Endodermal cell (in vitro differentiated cells): ENCODE measurements around the gene LCN6. TPM values are rescaled to one million over a fixed set of nuclear protein-coding genes. Genes with fewer than 3 reads are reported as not detected.

Experiments
- DNase-seq: peaks from one replicate; pipeline ENCODE4 v3.0.0-alpha.2; 2017
- H3K27ac ChIP-seq: 2 replicates; pipeline ENCODE4 v1.5.1; 2013; ENCODE audit warnings: mild to moderate bottlenecking, low read depth, low read length, moderate library complexity
- H3K27me3 ChIP-seq: 2 replicates; pipeline ENCODE4 v1.6.1; 2013; ENCODE audit warnings: mild to moderate bottlenecking, low read length, moderate library complexity; ENCODE audit not compliant: insufficient read depth, control insufficient read depth, poor library complexity, severe bottlenecking
- H3K36me3 ChIP-seq: 2 replicates; pipeline ENCODE4 v1.7.0; 2013; ENCODE audit warnings: mild to moderate bottlenecking, low read length, moderate library complexity; ENCODE audit not compliant: control insufficient read depth, insufficient read depth
- H3K4me1 ChIP-seq: one replicate; pipeline ENCODE4 v1.7.0; 2013; ENCODE audit warnings: low read length; ENCODE audit not compliant: control insufficient read depth, insufficient read depth
- H3K4me3 ChIP-seq: 2 replicates; pipeline ENCODE4 v1.5.1; 2013; ENCODE audit warnings: mild to moderate bottlenecking, low read length, moderate library complexity
- H3K9ac ChIP-seq: 2 replicates; pipeline ENCODE4 v1.6.1; 2013; ENCODE audit warnings: mild to moderate bottlenecking, low read length, moderate library complexity; ENCODE audit not compliant: poor library complexity, severe bottlenecking; ENCODE audit errors: extremely low read depth
- H3K9me3 ChIP-seq: 2 replicates; pipeline ENCODE4 v1.6.1; 2013; ENCODE audit warnings: mild to moderate bottlenecking, low read length, moderate library complexity; ENCODE audit not compliant: control insufficient read depth
- H3K27ac Mint-ChIP-seq: 2 replicates; pipeline ENCODE4 v1.8.0; 2020; ENCODE audit warnings: mixed read lengths
- H3K27me3 Mint-ChIP-seq: 2 replicates; pipeline ENCODE4 v1.8.0; 2021; ENCODE audit warnings: mild to moderate bottlenecking, mixed read lengths; ENCODE audit not compliant: insufficient read depth
- H3K36me3 Mint-ChIP-seq: 2 replicates; pipeline ENCODE4 v1.8.0; 2020; ENCODE audit warnings: low read depth, mixed read lengths
- H3K4me1 Mint-ChIP-seq: 2 replicates; pipeline ENCODE4 v1.8.0; 2020; ENCODE audit warnings: mixed read lengths
- H3K4me3 Mint-ChIP-seq: 2 replicates; pipeline ENCODE4 v1.8.0; 2020; ENCODE audit warnings: mild to moderate bottlenecking, moderate library complexity, mixed read lengths
- H3K9me3 Mint-ChIP-seq: 2 replicates; pipeline ENCODE4 v1.8.0; 2020; ENCODE audit warnings: mild to moderate bottlenecking, mixed read lengths
- CTCF ChIP-seq: fragments of 200-600 bp; sonication (generic); conservative IDR thresholded peaks from 2 replicates; pipeline ENCODE4 v1.5.0; 2021; ENCODE audit warnings: antibody characterized with exemption, mild to moderate bottlenecking
- WGBS, 2 experiments: methylation state at CpG; one replicate each; pipeline versions ENCODE4 v1.1.5 to v1.1.7; 2013; ENCODE audit warnings: missing lambda C conversion rate in 2 of 2, mixed read lengths in 1 of 2; ENCODE audit not compliant: insufficient coverage in 1 of 2, insufficient read length in 1 of 2; 5-methylcytosine and 5-hydroxymethylcytosine counted together
- total RNA-seq, 2 donors: library from RNA; stranded (reverse); fragmentation: NEBNext Ultra II Directional in 1 of 2; extraction: Animal tissue kit (Norgen Biotek cat#: 25700) in 1 of 2; gene quantifications; 2 replicates in 1 of 2; 3 replicates in 1 of 2; pipeline ENCODE4 v1.2.1, GENCODE V29; 2021

Gene LCN6
- total RNA-seq, 2 donors from 2014 or later: not detected

GRCh38 chr9:136792321-136793085 is 44.2 kb upstream of the LCN6 start:
- DNase-seq: peak; percentile 48
- 91 to 92% methylated on average over 9 to 15 of the region's 15 CpGs for WGBS, 2 experiments
- Histone ChIP-seq H3K4me1 (peaks cover 28% of the 10 kb centered on the region), H3K4me3 (peak overlapping the region; percentile 87), H3K27ac (no peak overlapping the region), H3K27me3 (no peaks in the 10 kb centered on the region), H3K9ac (peak overlapping the region; percentile 25), H3K9me3 (no peaks in the 10 kb centered on the region), H3K36me3 (peaks cover 23% of the 10 kb centered on the region)
- H3K4me1 Mint-ChIP-seq: peaks cover 58% of the 10 kb centered on the region
- peaks cover 17% of the 10 kb centered on the region for H3K36me3 Mint-ChIP-seq
- peak overlapping the region; percentile 88 for H3K4me3 Mint-ChIP-seq
- H3K9me3 Mint-ChIP-seq: no peaks in the 10 kb centered on the region
- TF ChIP-seq CTCF: no peak
- H3K27me3 Mint-ChIP-seq: peaks cover 1% of the 10 kb centered on the region
- peak overlapping the region; percentile 82 for H3K27ac Mint-ChIP-seq

GRCh38 chr9:136791516-136792276 is 43.4 kb upstream of the LCN6 start:
- DNase-seq: peak; percentile 96
- peak overlapping the region; percentile 87 for H3K4me3 ChIP-seq
- H3K9ac ChIP-seq: peak overlapping the region; percentile 91
- H3K27me3 Mint-ChIP-seq: no peaks in the 10 kb centered on the region
- peak overlapping the region; percentile 97 for H3K27ac Mint-ChIP-seq
- H3K27me3 ChIP-seq: no peaks in the 10 kb centered on the region
- 16% methylated on average over 19 to 29 of the region's 29 CpGs for WGBS, 2 experiments
- H3K4me3 Mint-ChIP-seq: peak overlapping the region; percentile 88
- H3K4me1 Mint-ChIP-seq: peaks cover 51% of the 10 kb centered on the region
- no peaks in the 10 kb centered on the region for H3K9me3 ChIP-seq
- H3K36me3 Mint-ChIP-seq: peaks cover 17% of the 10 kb centered on the region
- peaks cover 23% of the 10 kb centered on the region for H3K36me3 ChIP-seq
- peaks cover 28% of the 10 kb centered on the region for H3K4me1 ChIP-seq
- TF ChIP-seq CTCF: peak; percentile 100
- H3K9me3 Mint-ChIP-seq: no peaks in the 10 kb centered on the region
- H3K27ac ChIP-seq: no peak overlapping the region

GRCh38 chr9:136790640-136791515 is 42.6 kb upstream of the LCN6 start, which contains the start of gene TMEM141:
Gene TMEM141 (plus strand): TSS chr9:136791344. CDS start chr9:136791371, 27 bp downstream.
- Mint-ChIP-seq H3K27ac (peak within 1 kb of the TSS; percentile 98), H3K4me1 (peaks cover 43% of the 10 kb centered on the region)

More at GRCh38 chr9:136790640-136791515, 42.6 kb upstream of the LCN6 start, which contains the start of gene TMEM141:
- 0 to 1% methylated on average over 21 to 70 of the region's 70 CpGs for WGBS, 2 experiments
- Histone ChIP-seq H3K9ac (peak within 1 kb of the TSS; percentile 91), H3K36me3 (peaks cover 23% of the 10 kb centered on the region), H3K4me3 (peak within 1 kb of the TSS; percentile 87), H3K27me3 (no peaks in the 10 kb centered on the region), H3K4me1 (peaks cover 23% of the 10 kb centered on the region), H3K9me3 (no peaks in the 10 kb centered on the region), H3K27ac (peak within 1 kb of the TSS; percentile 84)
- Mint-ChIP-seq H3K9me3 (no peaks in the 10 kb centered on the region), H3K27me3 (no peaks in the 10 kb centered on the region), H3K36me3 (peaks cover 17% of the 10 kb centered on the region), H3K4me3 (peak within 1 kb of the TSS; percentile 88)
- TF ChIP-seq CTCF: no peak
- peak; percentile 100 for DNase-seq
